A549 (cell line): ENCODE results near the gene PCDHGA7.

Experiments
- CEBPB ChIP-seq, 2 experiments: fragments of >200 bp in 1 of 2; sonication (Bioruptor Twin) in 1 of 2; formaldehyde crosslinking in 1 of 2; IDR thresholded peaks; 2 replicates each; pipeline ENCODE4 v1.6.1; 2012 to 2016
- EHMT2 ChIP-seq: fragments of 200-600 bp; sonication (generic); IDR thresholded peaks from 2 replicates; pipeline ENCODE4 v1.6.1; 2016; ENCODE audit warnings: antibody characterized with exemption, low read depth, mild to moderate bottlenecking, moderate library complexity
- EP300 ChIP-seq, 2 experiments: fragments of >200 bp; sonication (Bioruptor Twin); formaldehyde crosslinking; IDR thresholded peaks; 2 replicates in 1 of 2; 3 replicates in 1 of 2; pipeline ENCODE4 v1.6.1; 2016 to 2017
- HOXB13 ChIP-seq: fragments of 250-450 bp; sonication (Bioruptor Pico); IDR thresholded peaks from 2 replicates; pipeline ENCODE4 v1.5.0; 2020; ENCODE audit warnings: low read depth, mild to moderate bottlenecking, moderate library complexity
- POLR2A ChIP-seq: IDR thresholded peaks from 2 replicates; pipeline ENCODE4 v1.6.1; 2012; ENCODE audit warnings: mild to moderate bottlenecking, low read length
- RNF2 ChIP-seq: fragments of 200-600 bp; sonication (generic); IDR thresholded peaks from 2 replicates; pipeline ENCODE4 v1.6.1; 2016; ENCODE audit warnings: low read depth, mild to moderate bottlenecking, antibody characterized with exemption, moderate library complexity, borderline replicate concordance
- SREBF2 ChIP-seq: fragments of 450-650 bp; IDR thresholded peaks from 2 replicates; pipeline ENCODE4 v1.6.1; 2014; ENCODE audit warnings: mild to moderate bottlenecking, moderate library complexity
- ZFP36 ChIP-seq: fragments of 450-650 bp; IDR thresholded peaks from 2 replicates; pipeline ENCODE4 v1.6.1; 2014; ENCODE audit warnings: borderline replicate concordance; ENCODE audit not compliant: partially characterized antibody
- TF ChIP-seq, protein P1 (sequence below): fragments of >200 bp; sonication (Bioruptor Twin); formaldehyde crosslinking; IDR thresholded peaks from 3 replicates; pipeline ENCODE4 v1.5.1; 2016
- TF ChIP-seq, protein P2 (sequence below): fragments of 200-600 bp; sonication (generic); IDR thresholded peaks from 2 replicates; pipeline ENCODE4 v1.6.1; 2016; ENCODE audit warnings: antibody characterized with exemption, mild to moderate bottlenecking, moderate library complexity
- TF ChIP-seq, protein P3 (sequence below): IDR thresholded peaks from 2 replicates; pipeline ENCODE4 v1.6.1; 2012
- TF ChIP-seq, protein P4 (sequence below): IDR thresholded peaks from 2 replicates; pipeline ENCODE4 v1.6.1; 2012

DNA sequence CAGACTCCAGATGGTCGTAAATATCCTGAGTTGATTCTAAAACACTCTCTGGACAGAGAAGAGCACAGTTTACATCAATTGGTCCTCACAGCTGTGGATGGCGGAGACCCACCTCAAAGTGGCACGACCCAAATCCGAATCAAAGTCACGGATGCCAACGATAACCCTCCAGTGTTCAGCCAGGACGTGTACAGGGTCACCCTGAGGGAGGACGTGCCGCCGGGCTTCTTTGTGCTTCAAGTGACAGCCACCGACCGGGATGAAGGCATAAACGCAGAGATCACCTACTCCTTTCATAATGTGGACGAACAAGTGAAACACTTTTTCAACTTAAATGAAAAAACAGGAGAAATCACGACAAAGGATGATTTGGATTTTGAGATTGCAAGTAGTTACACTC lies 21.9 kb upstream of the PCDHGA7 start:
- no peak for TF ChIP-seq CEBPB (IDR thresholded peaks at IDR 0.05)
- TF ChIP-seq, protein P1, sequence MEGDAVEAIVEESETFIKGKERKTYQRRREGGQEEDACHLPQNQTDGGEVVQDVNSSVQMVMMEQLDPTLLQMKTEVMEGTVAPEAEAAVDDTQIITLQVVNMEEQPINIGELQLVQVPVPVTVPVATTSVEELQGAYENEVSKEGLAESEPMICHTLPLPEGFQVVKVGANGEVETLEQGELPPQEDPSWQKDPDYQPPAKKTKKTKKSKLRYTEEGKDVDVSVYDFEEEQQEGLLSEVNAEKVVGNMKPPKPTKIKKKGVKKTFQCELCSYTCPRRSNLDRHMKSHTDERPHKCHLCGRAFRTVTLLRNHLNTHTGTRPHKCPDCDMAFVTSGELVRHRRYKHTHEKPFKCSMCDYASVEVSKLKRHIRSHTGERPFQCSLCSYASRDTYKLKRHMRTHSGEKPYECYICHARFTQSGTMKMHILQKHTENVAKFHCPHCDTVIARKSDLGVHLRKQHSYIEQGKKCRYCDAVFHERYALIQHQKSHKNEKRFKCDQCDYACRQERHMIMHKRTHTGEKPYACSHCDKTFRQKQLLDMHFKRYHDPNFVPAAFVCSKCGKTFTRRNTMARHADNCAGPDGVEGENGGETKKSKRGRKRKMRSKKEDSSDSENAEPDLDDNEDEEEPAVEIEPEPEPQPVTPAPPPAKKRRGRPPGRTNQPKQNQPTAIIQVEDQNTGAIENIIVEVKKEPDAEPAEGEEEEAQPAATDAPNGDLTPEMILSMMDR: no peak
- TF ChIP-seq, protein P2, sequence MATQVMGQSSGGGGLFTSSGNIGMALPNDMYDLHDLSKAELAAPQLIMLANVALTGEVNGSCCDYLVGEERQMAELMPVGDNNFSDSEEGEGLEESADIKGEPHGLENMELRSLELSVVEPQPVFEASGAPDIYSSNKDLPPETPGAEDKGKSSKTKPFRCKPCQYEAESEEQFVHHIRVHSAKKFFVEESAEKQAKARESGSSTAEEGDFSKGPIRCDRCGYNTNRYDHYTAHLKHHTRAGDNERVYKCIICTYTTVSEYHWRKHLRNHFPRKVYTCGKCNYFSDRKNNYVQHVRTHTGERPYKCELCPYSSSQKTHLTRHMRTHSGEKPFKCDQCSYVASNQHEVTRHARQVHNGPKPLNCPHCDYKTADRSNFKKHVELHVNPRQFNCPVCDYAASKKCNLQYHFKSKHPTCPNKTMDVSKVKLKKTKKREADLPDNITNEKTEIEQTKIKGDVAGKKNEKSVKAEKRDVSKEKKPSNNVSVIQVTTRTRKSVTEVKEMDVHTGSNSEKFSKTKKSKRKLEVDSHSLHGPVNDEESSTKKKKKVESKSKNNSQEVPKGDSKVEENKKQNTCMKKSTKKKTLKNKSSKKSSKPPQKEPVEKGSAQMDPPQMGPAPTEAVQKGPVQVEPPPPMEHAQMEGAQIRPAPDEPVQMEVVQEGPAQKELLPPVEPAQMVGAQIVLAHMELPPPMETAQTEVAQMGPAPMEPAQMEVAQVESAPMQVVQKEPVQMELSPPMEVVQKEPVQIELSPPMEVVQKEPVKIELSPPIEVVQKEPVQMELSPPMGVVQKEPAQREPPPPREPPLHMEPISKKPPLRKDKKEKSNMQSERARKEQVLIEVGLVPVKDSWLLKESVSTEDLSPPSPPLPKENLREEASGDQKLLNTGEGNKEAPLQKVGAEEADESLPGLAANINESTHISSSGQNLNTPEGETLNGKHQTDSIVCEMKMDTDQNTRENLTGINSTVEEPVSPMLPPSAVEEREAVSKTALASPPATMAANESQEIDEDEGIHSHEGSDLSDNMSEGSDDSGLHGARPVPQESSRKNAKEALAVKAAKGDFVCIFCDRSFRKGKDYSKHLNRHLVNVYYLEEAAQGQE: no peak
- no peak for TF ChIP-seq POLR2A
- TF ChIP-seq EHMT2: no peak
- no peak for TF ChIP-seq RNF2
- TF ChIP-seq, protein P3, sequence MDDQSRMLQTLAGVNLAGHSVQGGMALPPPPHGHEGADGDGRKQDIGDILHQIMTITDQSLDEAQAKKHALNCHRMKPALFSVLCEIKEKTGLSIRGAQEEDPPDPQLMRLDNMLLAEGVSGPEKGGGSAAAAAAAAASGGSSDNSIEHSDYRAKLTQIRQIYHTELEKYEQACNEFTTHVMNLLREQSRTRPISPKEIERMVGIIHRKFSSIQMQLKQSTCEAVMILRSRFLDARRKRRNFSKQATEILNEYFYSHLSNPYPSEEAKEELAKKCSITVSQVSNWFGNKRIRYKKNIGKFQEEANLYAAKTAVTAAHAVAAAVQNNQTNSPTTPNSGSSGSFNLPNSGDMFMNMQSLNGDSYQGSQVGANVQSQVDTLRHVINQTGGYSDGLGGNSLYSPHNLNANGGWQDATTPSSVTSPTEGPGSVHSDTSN: no peak
- no peak for TF ChIP-seq EP300 (IDR thresholded peaks at IDR 0.05)
- TF ChIP-seq, protein P4, sequence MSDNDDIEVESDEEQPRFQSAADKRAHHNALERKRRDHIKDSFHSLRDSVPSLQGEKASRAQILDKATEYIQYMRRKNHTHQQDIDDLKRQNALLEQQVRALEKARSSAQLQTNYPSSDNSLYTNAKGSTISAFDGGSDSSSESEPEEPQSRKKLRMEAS: no peak
- TF ChIP-seq ZFP36: no peak
- TF ChIP-seq HOXB13 (CRISPR knock-in tag): no peak
- no peak for TF ChIP-seq SREBF2
